SK-N-SH treated with all-trans-retinoic acid at 6 μM for 48 hours (cell line): ENCODE results near the gene PYM1.

Experiments
- ATAC-seq: fragments of 200-7000 bp; cut with Tn5 transposase; 3 replicates; pipeline ENCODE4 v1.9.1; 2020; ENCODE audit warnings: mild to moderate bottlenecking, moderate library complexity
- ARNTL ChIP-seq: fragments of 450-650 bp; formaldehyde crosslinking; IDR thresholded peaks from 2 replicates; pipeline ENCODE4 v1.5.0; 2020; ENCODE audit warnings: low read depth, mild to moderate bottlenecking, moderate library complexity, borderline replicate concordance
- BACH2 ChIP-seq: fragments of 250-450 bp; sonication (Bioruptor Pico); IDR thresholded peaks from 2 replicates; pipeline ENCODE4 v1.9.0; 2021; ENCODE audit warnings: mild to moderate bottlenecking, borderline replicate concordance
- CSDC2 ChIP-seq: fragments of 250-450 bp; sonication (Bioruptor Pico); IDR thresholded peaks from 2 replicates; pipeline ENCODE4 v1.5.0; 2020; ENCODE audit warnings: mild to moderate bottlenecking, moderate library complexity
- CSRNP3 ChIP-seq: fragments of 250-450 bp; sonication (Bioruptor Pico); IDR thresholded peaks from 2 replicates; pipeline ENCODE4 v1.5.1; 2021; ENCODE audit warnings: mild to moderate bottlenecking, moderate library complexity
- ESRRG ChIP-seq: fragments of 250-450 bp; sonication (Bioruptor Pico); IDR thresholded peaks from 2 replicates; pipeline ENCODE4 v1.6.1; 2021; ENCODE audit warnings: mild to moderate bottlenecking
- GLIS3 ChIP-seq: fragments of 250-450 bp; sonication (Bioruptor Pico); IDR thresholded peaks from 2 replicates; pipeline ENCODE4 v1.5.0; 2020; ENCODE audit warnings: mild to moderate bottlenecking, moderate library complexity
- ISL1 ChIP-seq: fragments of 250-450 bp; sonication (Bioruptor Pico); IDR thresholded peaks from 2 replicates; pipeline ENCODE4 v2.1.2; 2022; ENCODE audit warnings: mild to moderate bottlenecking, moderate library complexity
- OSR1 ChIP-seq: fragments of 250-450 bp; sonication (Bioruptor Pico); IDR thresholded peaks from 2 replicates; pipeline ENCODE4 v1.8.0; 2022; ENCODE audit warnings: moderate library complexity, mild to moderate bottlenecking, inconsistent platforms
- PATZ1 ChIP-seq: fragments of 250-450 bp; sonication (Bioruptor Pico); IDR thresholded peaks from 2 replicates; pipeline ENCODE4 v1.8.0; 2020; ENCODE audit warnings: mild to moderate bottlenecking, moderate library complexity, borderline replicate concordance
- POU6F1 ChIP-seq: fragments of 250-450 bp; sonication (Bioruptor Pico); IDR thresholded peaks from 2 replicates; pipeline ENCODE4 v1.8.0; 2021; ENCODE audit warnings: low read depth, mild to moderate bottlenecking, moderate library complexity, borderline replicate concordance
- PPARA ChIP-seq: fragments of 250-450 bp; sonication (Bioruptor Pico); IDR thresholded peaks from 2 replicates; pipeline ENCODE4 v1.5.0; 2020; ENCODE audit warnings: mild to moderate bottlenecking, borderline replicate concordance
- RARB ChIP-seq: fragments of 250-450 bp; sonication (Bioruptor Pico); IDR thresholded peaks from 2 replicates; pipeline ENCODE4 v1.8.0; 2021; ENCODE audit warnings: mild to moderate bottlenecking, moderate library complexity
- SNAI2 ChIP-seq: fragments of 250-450 bp; sonication (Bioruptor Pico); IDR thresholded peaks from 2 replicates; pipeline ENCODE4 v1.5.0; 2020; ENCODE audit warnings: mild to moderate bottlenecking, moderate library complexity
- TCF4 ChIP-seq: fragments of 250-450 bp; sonication (Bioruptor Pico); IDR thresholded peaks from 2 replicates; pipeline ENCODE4 v1.8.0; 2021; ENCODE audit warnings: mild to moderate bottlenecking, moderate library complexity, borderline replicate concordance
- TOX ChIP-seq: fragments of 250-450 bp; sonication (Bioruptor Pico); IDR thresholded peaks from 2 replicates; pipeline ENCODE4 v1.8.0; 2021; ENCODE audit warnings: mild to moderate bottlenecking, moderate library complexity, borderline replicate concordance
- TSHZ2 ChIP-seq: fragments of 250-450 bp; sonication (Bioruptor Pico); IDR thresholded peaks from 2 replicates; pipeline ENCODE4 v1.5.0; 2020; ENCODE audit warnings: mild to moderate bottlenecking, moderate library complexity
- ZC3H10 ChIP-seq: fragments of 250-450 bp; sonication (Bioruptor Pico); IDR thresholded peaks from 2 replicates; pipeline ENCODE4 v1.5.1; 2021; ENCODE audit warnings: mild to moderate bottlenecking, moderate library complexity
- ZFP3 ChIP-seq: fragments of 250-450 bp; sonication (Bioruptor Pico); IDR thresholded peaks from 2 replicates; pipeline ENCODE4 v1.5.0; 2020; ENCODE audit warnings: mild to moderate bottlenecking, moderate library complexity
- ZFP30 ChIP-seq: fragments of 450-650 bp; formaldehyde crosslinking; IDR thresholded peaks from 2 replicates; pipeline ENCODE4 v1.5.0; 2022; ENCODE audit warnings: mild to moderate bottlenecking, moderate library complexity
- ZNF565 ChIP-seq: fragments of 450-650 bp; formaldehyde crosslinking; conservative IDR thresholded peaks from 2 replicates; pipeline ENCODE4 v1.5.0; 2020; ENCODE audit warnings: low read depth, mild to moderate bottlenecking, moderate library complexity
- ZNF70 ChIP-seq: fragments of 450-650 bp; formaldehyde crosslinking; IDR thresholded peaks from 2 replicates; pipeline ENCODE4 v1.5.0; 2020; ENCODE audit warnings: mild to moderate bottlenecking, moderate library complexity
- ZNF8 ChIP-seq: fragments of 450-650 bp; formaldehyde crosslinking; IDR thresholded peaks from 2 replicates; pipeline ENCODE4 v1.5.0; 2020; ENCODE audit warnings: mild to moderate bottlenecking, moderate library complexity

Gene PYM1

GRCh38 chr12:55909513-55909884 lies 18.2 kb downstream of the PYM1 start:
- TF ChIP-seq ZNF70, result no peak
- TF ChIP-seq CSRNP3 (CRISPR knock-in tag), result no peak
- TF ChIP-seq ZNF565 (CRISPR knock-in tag), result no peak
- TF ChIP-seq SNAI2 (CRISPR knock-in tag), result no peak
- TF ChIP-seq ESRRG (CRISPR knock-in tag), result no peak
- no peak for TF ChIP-seq ISL1 (CRISPR knock-in tag)
- TF ChIP-seq CSDC2 (CRISPR knock-in tag), result no peak
- no peak for TF ChIP-seq ARNTL
- no peak for TF ChIP-seq TSHZ2 (CRISPR knock-in tag)
- TF ChIP-seq TCF4 (CRISPR knock-in tag), result no peak
- TF ChIP-seq RARB, result no peak
- TF ChIP-seq ZNF8 (CRISPR knock-in tag), result no peak
- no peak for TF ChIP-seq ZC3H10 (CRISPR knock-in tag)
- no peak for TF ChIP-seq OSR1 (CRISPR knock-in tag)
- TF ChIP-seq GLIS3 (CRISPR knock-in tag), result no peak
- no peak for TF ChIP-seq TOX (CRISPR knock-in tag)
- no peak for TF ChIP-seq ZFP30 (CRISPR knock-in tag)
- no peak for TF ChIP-seq PATZ1 (CRISPR knock-in tag)
- ATAC-seq, result no peak

- no peak for TF ChIP-seq BACH2 (CRISPR knock-in tag)
- no peak for TF ChIP-seq ZFP3 (CRISPR knock-in tag)
- no peak for TF ChIP-seq OSR1 (CRISPR knock-in tag)
- TF ChIP-seq PPARA, result no peak
- no peak for TF ChIP-seq CSDC2 (CRISPR knock-in tag)
- no peak for TF ChIP-seq ESRRG (CRISPR knock-in tag)
- no peak for TF ChIP-seq ISL1 (CRISPR knock-in tag)
- no peak for TF ChIP-seq TSHZ2 (CRISPR knock-in tag)
- TF ChIP-seq TOX (CRISPR knock-in tag), result no peak
- TF ChIP-seq PATZ1 (CRISPR knock-in tag), result no peak
- no peak for TF ChIP-seq RARB
- TF ChIP-seq ZC3H10 (CRISPR knock-in tag), result no peak
- no peak for TF ChIP-seq POU6F1 (CRISPR knock-in tag)
- no peak for TF ChIP-seq CSRNP3 (CRISPR knock-in tag)
- TF ChIP-seq ARNTL, result no peak
- no peak for TF ChIP-seq ZNF565 (CRISPR knock-in tag)
- TF ChIP-seq TCF4 (CRISPR knock-in tag), result no peak
- TF ChIP-seq, all 23 proteins: peak for 0
- ATAC-seq, result peak; percentile 87
These were observed 18.8 kb downstream of the PYM1 start for GRCh38 chr12:55908726-55909512.
